ENCODE data around the gene CFAP46.

- TF ChIP-seq EGR1 (IDR thresholded peaks at IDR 0.05; ENCODE audit: borderline replicate concordance, low read depth, low read length) (no peak), KDM4A (IDR thresholded peaks at IDR 0.05; ENCODE audit: low read depth, low read length, severe bottlenecking) (no peak), CBX5 (IDR thresholded peaks at IDR 0.05; ENCODE audit: low read depth, low read length) (no peak), CTCF (IDR thresholded peaks at IDR 0.05; ENCODE audit: control extremely low read depth in 1 of 3, insufficient read depth in 1 of 3, low read depth in 1 of 3, low read length in 3 of 3) (no peak), EZH2 (IDR thresholded peaks at IDR 0.05; ENCODE audit: low read depth, low read length, severe bottlenecking) (no peak), KDM5A (IDR thresholded peaks at IDR 0.05; ENCODE audit: low read length) (no peak), POLR2A (IDR thresholded peaks at IDR 0.05; ENCODE audit: control extremely low read depth in 1 of 2, low read depth in 2 of 2, low read length in 2 of 2) (no peak), MAFK (IDR thresholded peaks at IDR 0.05; ENCODE audit: low read depth, low read length) (no peak), NRF1 (IDR thresholded peaks at IDR 0.05; ENCODE audit: low read depth, low read length) (no peak), CEBPB (IDR thresholded peaks at IDR 0.05; ENCODE audit: low read depth, low read length) (no peak), EP300 (IDR thresholded peaks at IDR 0.05; ENCODE audit: borderline replicate concordance in 1 of 2, low read depth in 2 of 2, low read length in 2 of 2) (no peak), TBP (IDR thresholded peaks at IDR 0.05; ENCODE audit: low read depth, low read length) (no peak), SIX5 (IDR thresholded peaks at IDR 0.05; ENCODE audit: low read depth, low read length) (no peak)
- TF ChIP-seq, protein P1, sequence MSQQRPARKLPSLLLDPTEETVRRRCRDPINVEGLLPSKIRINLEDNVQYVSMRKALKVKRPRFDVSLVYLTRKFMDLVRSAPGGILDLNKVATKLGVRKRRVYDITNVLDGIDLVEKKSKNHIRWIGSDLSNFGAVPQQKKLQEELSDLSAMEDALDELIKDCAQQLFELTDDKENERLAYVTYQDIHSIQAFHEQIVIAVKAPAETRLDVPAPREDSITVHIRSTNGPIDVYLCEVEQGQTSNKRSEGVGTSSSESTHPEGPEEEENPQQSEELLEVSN (IDR thresholded peaks at IDR 0.05): no peak
Measured at GRCh38 chr10:132915411-132915810, 27.0 kb downstream of the CFAP46 start.
